ENCODE results near the gene KIAA1143. TPM values are rescaled to one million over a fixed set of nuclear protein-coding genes. Genes with fewer than 3 reads are reported as not detected.

Gene KIAA1143
- total RNA-seq, 1 donor from 2014 or later = 11.3 TPM

DNA sequence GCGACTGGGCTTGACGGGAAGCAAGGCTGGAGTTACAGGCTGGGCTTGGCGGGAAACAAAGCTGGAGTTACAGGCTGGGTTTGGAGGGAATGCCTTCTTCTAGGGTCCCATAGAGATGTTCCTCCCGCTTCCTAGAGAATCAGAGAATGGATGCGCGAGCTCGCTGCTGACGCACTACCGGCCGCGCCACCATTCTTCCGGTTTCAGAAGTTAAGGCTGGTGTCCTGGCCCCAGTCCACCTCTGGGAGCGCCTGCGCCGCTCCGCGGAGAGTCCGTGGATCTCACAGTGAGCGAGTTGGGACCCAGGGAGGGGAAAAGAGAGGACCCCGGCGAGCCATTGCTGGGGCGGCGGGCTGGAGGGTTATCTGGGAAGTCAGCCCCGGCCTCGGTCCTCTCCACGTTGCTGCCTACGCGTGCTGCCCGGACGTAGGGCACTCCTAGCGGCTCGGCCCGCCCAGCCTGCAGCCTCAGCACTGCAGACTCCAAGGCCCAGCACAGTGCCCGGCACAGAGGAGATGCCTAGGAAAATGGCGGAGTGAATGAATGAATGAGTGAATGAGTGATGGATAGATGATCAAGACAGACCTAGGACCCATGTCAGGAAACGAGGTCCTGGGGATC, 48.9 kb downstream of the KIAA1143 start, which contains the start of gene ZNF502:
ZNF502 (plus strand) TSS at position 206 of the 621 bp plus-strand sequence. CDS start 7,602 bp downstream, outside the sequence.
- TF ChIP-seq, protein P1, sequence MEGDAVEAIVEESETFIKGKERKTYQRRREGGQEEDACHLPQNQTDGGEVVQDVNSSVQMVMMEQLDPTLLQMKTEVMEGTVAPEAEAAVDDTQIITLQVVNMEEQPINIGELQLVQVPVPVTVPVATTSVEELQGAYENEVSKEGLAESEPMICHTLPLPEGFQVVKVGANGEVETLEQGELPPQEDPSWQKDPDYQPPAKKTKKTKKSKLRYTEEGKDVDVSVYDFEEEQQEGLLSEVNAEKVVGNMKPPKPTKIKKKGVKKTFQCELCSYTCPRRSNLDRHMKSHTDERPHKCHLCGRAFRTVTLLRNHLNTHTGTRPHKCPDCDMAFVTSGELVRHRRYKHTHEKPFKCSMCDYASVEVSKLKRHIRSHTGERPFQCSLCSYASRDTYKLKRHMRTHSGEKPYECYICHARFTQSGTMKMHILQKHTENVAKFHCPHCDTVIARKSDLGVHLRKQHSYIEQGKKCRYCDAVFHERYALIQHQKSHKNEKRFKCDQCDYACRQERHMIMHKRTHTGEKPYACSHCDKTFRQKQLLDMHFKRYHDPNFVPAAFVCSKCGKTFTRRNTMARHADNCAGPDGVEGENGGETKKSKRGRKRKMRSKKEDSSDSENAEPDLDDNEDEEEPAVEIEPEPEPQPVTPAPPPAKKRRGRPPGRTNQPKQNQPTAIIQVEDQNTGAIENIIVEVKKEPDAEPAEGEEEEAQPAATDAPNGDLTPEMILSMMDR (IDR thresholded peaks at IDR 0.05; ENCODE audit: insufficient read depth, low read length, severe bottlenecking) = peak; percentile 50
- FAIRE-seq = no peak
- no peaks in the 10 kb centered on the region for H3K36me3 ChIP-seq (ENCODE audit: control insufficient read depth, insufficient read depth, low read length)
- H3K4me3 ChIP-seq (ENCODE audit: low read depth, low read length) = peak within 1 kb of the TSS; percentile 67
- H3K27me3 ChIP-seq (ENCODE audit: control insufficient read depth, insufficient read depth, low read length) = no peaks in the 10 kb centered on the region
- peak; percentile 70 for DNase-seq (ENCODE audit: low read depth)

Other genes starting within 250 kb of the KIAA1143 start
- 2.2 and 2.9 TPM in 2 replicates for gene ZKSCAN7, start 206.4 kb downstream of the KIAA1143 start, total RNA-seq
- gene ZNF660, start 176.7 kb downstream of the KIAA1143 start, total RNA-seq = under 0.01 and 0.26 TPM in 2 replicates
- gene ZNF197, start 136.6 kb downstream of the KIAA1143 start, total RNA-seq = 16.3 and 17.6 TPM in 2 replicates
- gene ZNF35, start 112.9 kb downstream of the KIAA1143 start, total RNA-seq = 14.0 and 14.5 TPM in 2 replicates
- gene ZNF502, start 49.0 kb downstream of the KIAA1143 start, total RNA-seq = 4.4 and 5.8 TPM in 2 replicates
- gene ZNF501, start 32.0 kb downstream of the KIAA1143 start, total RNA-seq = 5.5 and 6.8 TPM in 2 replicates
- 0.53 and 0.64 TPM in 2 replicates for gene KIF15, start 175 bp upstream of the KIAA1143 start, total RNA-seq
- gene TMEM42, start 100.3 kb upstream of the KIAA1143 start, total RNA-seq = 17.1 and 25.7 TPM in 2 replicates
- under 0.01 TPM in 2 replicates for gene TGM4, start 113.0 kb upstream of the KIAA1143 start, total RNA-seq
- gene ZDHHC3, start 214.6 kb upstream of the KIAA1143 start, total RNA-seq = 62.1 and 91.1 TPM in 2 replicates
- 60.0 and 70.3 TPM in 2 replicates for gene EXOSC7, start 214.6 kb upstream of the KIAA1143 start, total RNA-seq